Raji (cell line): ENCODE results near the gene ARFGAP1.

Experiments
- POLR2A ChIP-seq: IDR thresholded peaks from 2 replicates; pipeline ENCODE4 v1.6.1; 2011; ENCODE audit warnings: low read depth, low read length, control low read depth; ENCODE audit not compliant: insufficient read depth

The ARFGAP1 gene

GRCh38 chr20:63289311-63290135, 16.9 kb downstream of the ARFGAP1 start:
- no peak for TF ChIP-seq POLR2A

GRCh38 chr20:63290136-63290676, 17.6 kb downstream of the ARFGAP1 start:
- no peak for TF ChIP-seq POLR2A

DNA sequence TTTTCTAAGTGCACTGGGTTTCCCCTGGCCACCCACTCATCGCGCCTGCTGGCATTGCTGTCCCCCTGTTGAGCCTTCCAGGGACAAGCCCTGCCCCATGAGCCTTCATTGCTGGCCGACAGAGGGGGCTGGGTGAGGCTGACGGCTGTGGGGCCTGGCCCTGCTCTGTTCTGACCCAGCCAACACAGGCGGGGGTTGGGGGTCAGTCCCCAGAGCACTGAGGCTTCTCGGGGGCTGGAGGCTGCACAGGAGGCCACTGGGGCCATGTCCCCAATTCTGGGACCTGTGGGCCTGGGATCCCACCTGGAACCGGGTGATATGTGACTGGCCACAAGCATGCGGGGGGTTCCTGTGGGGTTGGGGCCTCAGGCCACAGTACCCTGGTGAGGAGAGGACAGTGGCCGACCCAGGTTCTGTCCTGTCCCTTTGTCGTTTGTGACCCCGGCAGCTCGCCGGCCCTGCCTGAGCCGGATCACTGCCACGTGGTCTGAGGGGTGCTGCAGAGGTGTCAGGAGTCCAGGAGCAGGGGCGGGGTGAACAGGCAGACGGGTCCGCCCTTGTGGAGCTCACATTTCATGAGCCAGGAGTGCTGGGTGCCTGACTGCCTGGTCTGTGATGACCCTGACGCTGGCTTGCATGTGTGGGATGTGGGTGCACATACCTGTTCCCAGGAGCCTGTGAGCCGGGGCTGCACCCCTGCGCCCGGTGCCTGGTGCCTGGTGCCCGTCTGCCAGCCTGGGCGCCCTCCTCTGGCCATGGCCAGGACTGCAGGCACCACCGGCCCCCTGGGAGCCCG, 18.3 kb downstream of the ARFGAP1 start:
- TF ChIP-seq POLR2A, result no peak

GRCh38 chr20:63291811-63292210, 19.2 kb downstream of the ARFGAP1 start:
- TF ChIP-seq POLR2A, result no peak

DNA sequence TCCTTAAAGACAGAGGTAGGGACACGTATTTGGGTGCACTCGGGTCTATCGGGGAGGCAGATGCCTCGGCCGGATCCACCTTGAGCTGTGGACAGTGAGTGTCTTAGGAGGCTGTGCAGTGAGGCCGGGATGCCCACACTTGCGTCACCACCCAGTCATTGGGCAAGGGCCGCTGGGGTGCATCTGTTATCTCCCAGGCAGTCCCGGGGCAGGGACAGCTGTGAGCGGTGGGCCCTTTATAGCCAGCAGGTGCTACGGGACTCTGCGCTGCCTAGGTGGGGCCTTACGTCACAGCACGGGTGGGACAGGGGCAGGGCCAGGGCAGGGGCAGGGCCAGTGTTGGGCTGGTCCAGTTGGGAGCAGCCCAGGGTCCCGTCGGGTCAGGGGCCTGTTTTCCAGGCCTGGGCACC, 19.7 kb downstream of the ARFGAP1 start:
- no peak for TF ChIP-seq POLR2A

DNA sequence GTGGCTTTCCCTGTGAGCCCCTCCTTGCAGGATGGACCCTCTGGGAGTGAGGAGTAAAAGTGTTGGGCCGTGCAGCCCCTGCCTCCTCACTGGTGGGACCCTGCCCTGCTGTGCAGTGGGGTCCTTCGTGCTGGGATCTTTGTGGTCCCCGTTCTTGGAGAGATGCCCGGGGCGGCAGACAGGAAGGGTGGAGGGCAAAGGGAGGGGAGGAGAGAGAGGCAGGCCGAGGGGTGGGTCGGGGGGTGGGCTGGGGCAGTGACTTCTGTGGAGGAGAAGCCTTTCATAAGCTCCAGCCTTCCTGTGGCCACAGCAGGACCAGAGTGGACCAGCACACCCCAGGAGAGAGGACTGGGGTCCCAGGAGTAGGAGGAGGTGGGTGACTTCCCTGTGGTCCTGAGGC, 20.3 kb downstream of the ARFGAP1 start, which contains the start of gene COL20A1:
Gene COL20A1 (plus strand): TSS at position 283 of the 400 bp plus-strand sequence. CDS start 1,922 bp downstream, outside the sequence.
- TF ChIP-seq POLR2A, result no peak

- no peak for TF ChIP-seq POLR2A
Measured at GRCh38 chr20:63293456-63293855, 20.8 kb downstream of the ARFGAP1 start.

DNA sequence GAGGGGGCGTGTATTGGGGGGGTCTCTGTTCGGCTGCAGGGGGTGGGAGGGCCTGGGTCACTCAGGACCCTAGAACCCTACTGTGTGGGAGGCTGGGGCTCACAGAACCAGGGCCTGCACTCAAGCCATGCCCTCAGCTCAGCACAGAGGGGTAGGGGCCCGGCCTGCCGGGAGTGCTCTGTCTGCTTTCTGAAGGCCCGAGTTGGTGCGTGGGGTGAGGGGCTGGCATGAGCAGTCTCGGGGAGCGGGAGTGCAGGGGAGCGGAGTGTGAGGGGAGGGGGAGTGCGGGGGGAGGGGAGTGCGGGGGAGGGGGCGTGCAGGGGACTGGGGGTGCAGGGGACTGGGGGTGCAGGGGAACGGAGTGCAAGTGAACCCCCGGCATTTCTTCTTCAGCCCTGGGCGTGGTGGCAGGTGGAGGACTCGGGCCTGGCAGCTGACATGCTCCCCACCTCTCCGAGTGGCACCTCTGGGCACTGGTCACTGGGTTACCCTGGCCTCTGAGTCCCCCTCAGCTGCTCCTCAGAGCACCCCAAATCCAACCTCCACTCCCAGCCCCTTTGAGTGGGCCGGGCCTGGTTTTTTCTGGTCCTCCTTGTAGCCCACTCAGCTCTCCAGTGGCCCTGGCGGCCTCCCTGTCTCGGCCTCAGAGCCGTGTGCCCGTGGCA, 21.4 kb downstream of the ARFGAP1 start:
- no peak for TF ChIP-seq POLR2A

- TF ChIP-seq POLR2A, result no peak
Measured at GRCh38 chr20:63294536-63294900, 21.9 kb downstream of the ARFGAP1 start.

- TF ChIP-seq POLR2A, result no peak
Measured at GRCh38 chr20:63295018-63295417, 22.4 kb downstream of the ARFGAP1 start.

DNA sequence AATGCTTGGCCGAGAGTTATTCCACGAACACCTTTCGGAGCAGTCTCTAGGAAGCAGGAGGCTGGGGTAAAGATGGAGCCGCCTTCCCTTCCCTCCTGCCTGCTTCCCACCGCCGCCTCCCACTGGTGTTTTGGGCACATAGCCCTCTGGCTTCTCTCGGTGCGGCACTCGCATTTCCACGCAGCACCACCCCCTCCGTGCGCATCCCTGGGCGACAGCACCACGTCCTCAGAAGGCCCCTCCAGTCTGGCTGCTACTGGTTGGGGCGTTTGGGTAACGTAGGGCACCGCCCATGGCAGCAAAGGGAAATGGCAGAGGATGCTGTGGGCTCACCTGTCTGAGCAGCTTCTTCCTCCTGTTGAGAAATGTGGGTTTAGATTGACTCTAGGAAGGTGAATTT, 22.8 kb downstream of the ARFGAP1 start:
- no peak for TF ChIP-seq POLR2A

GRCh38 chr20:63295846-63296245, 23.2 kb downstream of the ARFGAP1 start:
- no peak for TF ChIP-seq POLR2A

DNA sequence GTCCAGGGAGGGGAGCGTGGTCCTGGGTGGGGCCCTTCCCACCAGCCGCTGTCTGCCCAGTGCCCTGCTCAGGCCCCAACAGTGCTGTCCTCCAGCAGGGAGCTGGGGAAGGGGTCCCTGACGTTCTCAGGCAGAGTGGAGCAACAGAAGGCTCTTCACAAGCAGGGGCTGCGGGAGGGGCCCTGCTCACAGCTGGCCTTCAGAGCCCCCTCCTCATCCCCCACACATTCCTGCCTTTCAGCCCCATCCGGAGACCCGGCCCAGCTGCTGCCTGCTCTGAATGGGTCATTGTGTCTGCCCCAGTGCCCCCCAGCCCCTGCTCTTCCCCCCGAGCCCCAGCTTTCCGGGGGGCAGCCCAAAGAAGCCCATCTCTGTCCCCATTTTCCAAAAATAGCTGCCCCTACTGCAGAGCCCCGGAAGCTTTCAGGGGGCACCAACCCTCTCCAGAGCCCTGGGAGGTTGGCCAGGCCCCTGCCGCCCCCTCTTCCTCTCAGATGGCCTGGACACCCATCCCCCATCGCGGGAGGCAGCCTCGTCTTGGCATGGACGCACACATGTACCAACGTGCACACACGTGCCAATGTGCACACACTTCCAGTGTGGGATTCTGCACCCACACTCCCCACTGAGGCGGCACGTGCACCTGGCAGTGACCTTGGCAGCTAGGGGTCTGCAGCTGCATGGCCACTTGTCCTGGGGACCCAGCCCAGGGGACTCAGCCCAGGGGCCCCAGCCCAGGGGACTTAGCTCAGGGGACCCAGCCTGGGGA, 24.1 kb downstream of the ARFGAP1 start:
- no peak for TF ChIP-seq POLR2A

GRCh38 chr20:63297371-63297781, 24.8 kb downstream of the ARFGAP1 start:
- TF ChIP-seq POLR2A, result no peak

DNA sequence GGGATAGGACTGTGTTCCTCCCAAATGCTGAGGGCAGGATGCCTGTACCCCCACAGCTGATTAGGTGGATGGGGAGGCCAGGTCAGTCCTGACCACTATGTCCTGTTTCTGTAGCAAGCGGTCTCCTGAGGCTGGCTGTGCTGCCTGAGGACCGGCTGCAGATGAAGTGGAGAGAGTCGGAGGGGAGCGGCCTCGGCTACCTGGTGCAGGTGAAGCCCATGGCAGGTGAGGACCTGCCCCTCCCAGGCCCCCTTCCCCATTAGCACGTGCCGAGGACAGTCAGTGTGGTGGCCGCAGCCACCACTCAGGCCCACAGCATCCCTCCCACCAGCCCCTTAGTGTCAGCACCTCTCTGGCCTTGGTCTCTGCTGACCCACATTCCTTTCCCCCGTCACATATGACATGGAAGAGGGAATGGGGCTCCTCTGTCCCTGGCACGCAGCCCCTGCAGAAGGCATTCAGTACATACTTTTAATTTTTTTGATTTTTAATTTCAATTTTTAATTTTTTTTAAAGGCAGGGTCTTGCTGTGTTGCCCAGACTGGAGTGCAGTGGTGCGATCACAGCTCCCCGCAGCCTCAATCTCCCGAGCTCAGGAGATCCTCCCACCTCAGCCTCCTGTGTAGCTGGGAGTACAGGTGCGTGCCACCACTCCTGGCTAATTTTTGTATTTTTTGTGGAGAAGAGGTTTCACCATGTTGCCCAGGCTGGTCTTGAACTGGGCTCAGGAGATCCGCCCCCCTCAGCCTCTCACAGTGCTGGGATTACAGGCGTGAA, 25.4 kb downstream of the ARFGAP1 start:
- TF ChIP-seq POLR2A, result no peak
